Natural killer cell (primary cell): ENCODE data around the gene SRP19. TPM values are rescaled to one million over a fixed set of nuclear protein-coding genes. Genes with fewer than 3 reads are reported as not detected.

Source experiments
- ATAC-seq, 3 donors: fragments of 150-1000 bp in 2 of 3; fragments of 200-7000 bp in 1 of 3; cut with Tn5 transposase; 1 replicate in 1 of 3; 2 replicates in 2 of 3; pipeline ENCODE4 v1.10.0; 2021; ENCODE audit warnings: mild to moderate bottlenecking in 2 of 3, moderate library complexity in 2 of 3
- DNase-seq, 2 donors: peaks; one replicate each; pipeline versions ENCODE4 v3.0.0 to v3.0.0-alpha.2; 2013 to 2021; ENCODE audit warnings: mixed read lengths in 1 of 2
- H3K27ac ChIP-seq: one replicate; pipeline ENCODE4 v1.5.1; 2013; ENCODE audit warnings: mild to moderate bottlenecking, low read length
- H3K27me3 ChIP-seq: one replicate; pipeline ENCODE4 v1.6.1; 2013; ENCODE audit warnings: low read length; ENCODE audit not compliant: control insufficient read depth, insufficient read depth
- H3K36me3 ChIP-seq: one replicate; pipeline ENCODE4 v1.6.1; 2013; ENCODE audit warnings: low read length; ENCODE audit not compliant: control insufficient read depth, insufficient read depth
- H3K4me1 ChIP-seq: one replicate; pipeline ENCODE4 v1.6.1; 2013; ENCODE audit warnings: low read length; ENCODE audit not compliant: control insufficient read depth, insufficient read depth
- H3K4me3 ChIP-seq: one replicate; pipeline ENCODE4 v1.5.1; 2013; ENCODE audit warnings: low read length
- H3K9me3 ChIP-seq: one replicate; pipeline ENCODE4 v1.6.1; 2013; ENCODE audit warnings: low read length; ENCODE audit not compliant: control insufficient read depth, insufficient read depth
- H3K27ac Mint-ChIP-seq, 2 donors: one replicate each; pipeline ENCODE4 v1.8.0; 2022; ENCODE audit warnings: mild to moderate bottlenecking in 2 of 2, mixed read lengths in 2 of 2, moderate library complexity in 1 of 2
- H3K27me3 Mint-ChIP-seq, 2 donors: one replicate each; pipeline ENCODE4 v1.8.0; 2022; ENCODE audit warnings: low read depth in 2 of 2, mixed read lengths in 2 of 2
- H3K36me3 Mint-ChIP-seq: one replicate; pipeline ENCODE4 v1.8.0; 2022; ENCODE audit warnings: mixed read lengths
- H3K4me1 Mint-ChIP-seq, 2 donors: one replicate each; pipeline ENCODE4 v1.8.0; 2022; ENCODE audit warnings: mixed read lengths in 2 of 2
- H3K4me3 Mint-ChIP-seq: one replicate; pipeline ENCODE4 v1.8.0; 2022; ENCODE audit warnings: mild to moderate bottlenecking, moderate library complexity, mixed read lengths
- H3K9me3 Mint-ChIP-seq, 2 donors: one replicate each; pipeline ENCODE4 v1.8.0; 2022; ENCODE audit warnings: mixed read lengths in 2 of 2
- CTCF ChIP-seq: fragments of 200-600 bp; IDR thresholded peaks from one replicate; pipeline ENCODE4 v1.8.0; 2022; ENCODE audit warnings: antibody characterized with exemption
- WGBS: methylation state at CpG from one replicate; pipeline ENCODE4 v1.1.7; 2013; ENCODE audit warnings: missing lambda C conversion rate; ENCODE audit not compliant: insufficient coverage; 5-methylcytosine and 5-hydroxymethylcytosine counted together
- intact Hi-C: fragments of 100-400 bp; cut with micrococcal nuclease; formaldehyde crosslinking; loops from one replicate; pipeline ENCODE4 v1.14.2; 2022
- total RNA-seq, 4 donors: library from RNA; stranded (reverse); fragments of 120-200 nt in 1 of 4; gene quantifications; one replicate each; pipeline versions ENCODE4 v1.2.3 to v1.2.4, GENCODE V29; 2013 to 2022

Gene SRP19
- total RNA-seq, 3 donors from 2014 or later (not counting 1 experiment from before 2014, with no cell fraction given): 52.8 to 58.5 (median 54.7) TPM

GRCh38 chr5:112823181-112823580 lies 37.9 kb upstream of the SRP19 start:
- Mint-ChIP-seq H3K36me3 (peaks cover 9% of the 10 kb centered on the region), H3K27me3 (no peaks in the 10 kb centered on the region)
- no peak overlapping the region for H3K27ac ChIP-seq

GRCh38 chr5:112823656-112824055 lies 37.4 kb upstream of the SRP19 start:
- no peaks in the 10 kb centered on the region for H3K4me1 ChIP-seq
- intact Hi-C loops: no loop called here
- H3K9me3 Mint-ChIP-seq: no peaks in the 10 kb centered on the region
- no peak overlapping the region for H3K4me3 ChIP-seq
- no peak for DNase-seq
- H3K9me3 ChIP-seq: no peaks in the 10 kb centered on the region
- no peak overlapping the region for H3K4me3 Mint-ChIP-seq
- no peaks in the 10 kb centered on the region for H3K4me1 Mint-ChIP-seq
- 93% methylated on average over 2 of the region's 2 CpGs for WGBS
- no peak overlapping the region for H3K27ac ChIP-seq
- no peak for ATAC-seq
- no peak for TF ChIP-seq CTCF
- peak overlapping the region in 1 of 2 donors; percentile 14 for H3K27ac Mint-ChIP-seq
- H3K36me3 ChIP-seq: peaks cover 49% of the 10 kb centered on the region
- no peaks in the 10 kb centered on the region for H3K27me3 Mint-ChIP-seq
- H3K36me3 Mint-ChIP-seq: peaks cover 9% of the 10 kb centered on the region
- H3K27me3 ChIP-seq: no peaks in the 10 kb centered on the region

More at GRCh38 chr5:112823181-112823580, 37.9 kb upstream of the SRP19 start:
- Histone ChIP-seq H3K9me3 (no peaks in the 10 kb centered on the region), H3K36me3 (peaks cover 50% of the 10 kb centered on the region), H3K27me3 (no peaks in the 10 kb centered on the region), H3K4me1 (no peaks in the 10 kb centered on the region), H3K4me3 (no peak overlapping the region)
- ATAC-seq (no peak), DNase-seq (no peak)
- TF ChIP-seq CTCF: no peak
- H3K9me3 Mint-ChIP-seq: no peaks in the 10 kb centered on the region
- peak overlapping the region in 1 of 2 donors; percentile 14 for H3K27ac Mint-ChIP-seq
- no peaks in the 10 kb centered on the region for H3K4me1 Mint-ChIP-seq
- no peak overlapping the region for H3K4me3 Mint-ChIP-seq
- 100% methylated on average over 1 of the region's 2 CpGs for WGBS
- intact Hi-C loops: no loop called here

GRCh38 chr5:112824197-112824596 lies 36.9 kb upstream of the SRP19 start:
- H3K36me3 ChIP-seq: peaks cover 51% of the 10 kb centered on the region
- H3K4me3 ChIP-seq: no peak overlapping the region
- no peak overlapping the region for H3K4me3 Mint-ChIP-seq
- H3K27me3 Mint-ChIP-seq: no peaks in the 10 kb centered on the region
- H3K4me1 Mint-ChIP-seq: no peaks in the 10 kb centered on the region
- intact Hi-C loops: no loop called here
- H3K9me3 Mint-ChIP-seq: no peaks in the 10 kb centered on the region
- no peaks in the 10 kb centered on the region for H3K9me3 ChIP-seq
- no peaks in the 10 kb centered on the region for H3K27me3 ChIP-seq
- DNase-seq (no peak), ATAC-seq (no peak)
- no peak overlapping the region for H3K27ac ChIP-seq
- no peak overlapping the region for H3K27ac Mint-ChIP-seq
- no peaks in the 10 kb centered on the region for H3K4me1 ChIP-seq
- TF ChIP-seq CTCF: no peak
- peaks cover 9% of the 10 kb centered on the region for H3K36me3 Mint-ChIP-seq

- intact Hi-C loops: no loop called here
- Mint-ChIP-seq H3K27me3 (no peaks in the 10 kb centered on the region), H3K27ac (no peak overlapping the region), H3K4me3 (no peak overlapping the region), H3K36me3 (no peaks in the 10 kb centered on the region), H3K4me1 (peaks cover 0 to 4% of the 10 kb centered on the region in 2 donors), H3K9me3 (no peaks in the 10 kb centered on the region)
- H3K4me1 ChIP-seq: no peaks in the 10 kb centered on the region
- DNase-seq (no peak), ATAC-seq (no peak)
- peaks cover 34% of the 10 kb centered on the region for H3K36me3 ChIP-seq
- H3K27ac ChIP-seq: no peak overlapping the region
- H3K27me3 ChIP-seq: no peaks in the 10 kb centered on the region
- H3K9me3 ChIP-seq: no peaks in the 10 kb centered on the region
- 97% methylated on average over 1 of the region's 2 CpGs for WGBS
- TF ChIP-seq CTCF: no peak
- no peak overlapping the region for H3K4me3 ChIP-seq
These were observed 30.7 kb upstream of the SRP19 start for GRCh38 chr5:112830378-112830777.
